Measurements from ENCODE around the gene ZNF501. TPM values are rescaled to one million over a fixed set of nuclear protein-coding genes. Genes with fewer than 3 reads are reported as not detected.

ZNF501 gene
- total RNA-seq = 10.6 TPM

DNA sequence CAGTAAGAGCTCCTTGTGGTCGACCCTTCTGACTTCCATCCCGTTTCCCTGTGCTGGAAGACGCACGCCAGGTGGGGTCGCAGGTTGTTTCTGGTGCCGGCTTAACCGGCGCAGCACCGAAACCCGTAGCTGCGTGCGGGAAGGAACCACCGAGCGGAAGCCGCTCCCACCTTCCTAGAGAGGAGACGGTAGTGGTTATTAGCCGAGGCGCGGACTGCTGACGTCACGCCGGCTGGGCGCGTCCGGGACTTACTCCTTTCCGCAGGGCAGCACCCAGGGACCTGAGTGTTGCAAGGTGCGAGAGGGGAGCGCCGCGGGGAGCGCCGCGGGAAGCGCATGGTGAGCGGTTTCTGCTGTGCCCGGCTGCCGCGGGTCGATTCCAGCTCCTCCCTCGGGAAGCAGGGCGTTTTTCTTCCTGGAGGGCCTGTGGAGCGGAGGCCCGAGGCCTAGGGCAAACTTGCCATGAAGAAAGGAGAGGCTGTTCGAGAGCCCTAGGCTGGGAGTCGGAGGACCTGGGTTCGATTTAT is at the start of gene ZNF501:
Gene ZNF501 (plus strand): TSS at position 252 of the 527 bp plus-strand sequence. CDS start 4,787 bp downstream, outside the sequence.
- DNase-seq = peak; percentile 96

DNA sequence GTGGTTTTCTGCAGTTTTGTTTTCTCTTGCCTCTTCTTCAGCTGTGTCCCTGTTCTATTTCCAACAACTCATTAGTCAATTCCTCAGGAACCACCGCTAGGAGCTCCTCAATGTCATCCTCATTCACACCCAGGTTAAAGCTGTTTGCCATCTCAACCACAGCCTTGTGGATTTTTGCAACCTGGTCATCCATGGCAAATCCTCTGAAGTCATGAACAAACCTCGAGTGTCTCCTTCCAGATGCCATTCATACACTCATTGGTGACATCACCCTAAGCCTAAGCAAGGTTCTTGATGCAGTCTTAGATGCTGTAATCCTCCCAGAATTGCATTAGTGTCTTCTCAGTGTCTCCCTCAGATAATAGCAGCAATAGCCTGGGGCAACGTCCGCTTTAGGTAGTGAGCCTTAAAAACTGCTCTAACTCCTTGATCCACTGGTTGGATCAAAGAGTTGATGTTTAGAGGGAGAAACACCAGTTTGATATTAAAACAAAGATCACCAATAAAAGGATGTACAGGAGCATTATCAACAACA is 48.4 kb upstream of the ZNF501 start:
- no peak for DNase-seq

DNA sequence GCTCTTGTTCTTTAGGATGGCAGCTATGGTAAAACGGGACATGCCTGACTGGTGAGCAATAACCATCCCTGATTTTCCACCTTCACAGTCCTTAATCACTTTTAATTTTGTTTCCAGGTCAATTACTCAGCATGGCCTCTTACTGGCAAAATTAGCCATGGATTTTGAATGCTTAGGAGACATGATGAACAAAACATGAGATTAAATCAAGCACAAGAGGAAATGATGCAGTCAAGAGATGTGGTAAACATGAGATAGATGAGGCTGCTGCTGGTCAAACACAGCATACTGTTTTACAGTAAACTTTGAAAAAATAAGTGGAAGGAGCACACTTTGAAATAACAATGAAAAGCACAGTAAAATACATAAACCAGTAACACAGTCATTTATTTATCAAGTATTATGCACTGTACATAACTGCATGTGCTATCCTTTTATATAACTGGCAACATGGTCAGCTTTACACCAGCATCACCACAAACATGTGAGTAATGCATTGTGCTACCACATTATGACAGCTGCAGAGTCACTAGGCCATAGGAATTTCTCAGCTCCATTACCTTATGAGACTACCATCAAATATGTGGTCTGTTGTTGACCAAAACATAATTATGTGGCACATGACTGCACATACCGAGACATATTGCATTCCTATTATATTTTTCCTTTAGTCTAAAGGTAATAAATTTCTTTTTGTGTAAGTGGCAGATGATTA is 47.1 kb upstream of the ZNF501 start:
- no peak for DNase-seq

DNA sequence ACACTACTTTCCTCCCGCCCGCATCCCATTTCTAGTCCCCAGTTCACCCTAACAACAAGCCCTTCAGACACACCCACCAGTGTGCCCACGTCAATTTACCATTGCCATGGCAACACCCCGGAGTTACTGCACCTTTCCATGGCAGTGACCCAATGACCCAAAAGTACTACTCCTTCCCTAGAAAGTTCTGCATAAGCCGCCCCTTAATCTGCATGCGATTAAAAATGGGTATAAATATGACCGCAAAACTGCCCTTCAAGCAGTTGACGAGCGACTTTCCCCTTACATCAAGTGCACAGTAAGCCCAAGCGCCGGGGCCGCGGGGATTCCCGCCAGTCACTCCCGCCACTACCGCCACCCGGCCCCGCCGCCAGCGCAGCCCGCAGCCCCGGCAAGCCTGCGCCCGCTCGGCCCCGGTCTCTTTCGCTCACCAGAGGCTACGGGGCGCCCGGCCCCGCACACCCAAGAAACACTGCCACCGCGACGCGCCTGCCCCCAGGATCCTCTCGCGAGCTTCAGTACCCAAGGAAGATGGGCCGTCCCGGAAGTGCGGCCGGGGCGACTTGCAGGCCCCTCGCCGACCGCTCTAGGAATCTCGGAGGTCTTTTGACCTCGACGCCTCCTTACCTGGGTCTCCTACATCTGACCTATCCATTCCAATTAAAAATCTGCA is 44.2 kb upstream of the ZNF501 start:
- DNase-seq = peak; percentile 89

DNA sequence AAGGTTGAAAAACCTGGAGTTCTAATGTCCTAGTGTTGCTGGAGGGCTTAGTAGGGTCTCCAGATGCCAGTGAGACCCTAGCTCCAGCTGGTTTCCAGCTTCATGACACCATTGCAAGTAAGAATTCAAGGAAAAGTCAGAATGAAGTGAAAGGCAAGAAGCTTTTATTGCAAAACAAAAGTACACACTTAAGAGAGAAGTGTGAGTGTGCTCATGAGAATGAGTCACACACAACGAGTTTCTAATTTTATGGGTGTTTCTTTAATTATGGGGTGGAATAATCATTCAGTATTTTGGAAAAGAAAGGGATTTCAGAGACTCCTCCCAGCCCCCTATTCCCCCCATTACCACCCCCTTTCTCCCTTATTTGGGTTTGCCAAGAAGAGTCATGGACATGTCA is 41.5 kb upstream of the ZNF501 start:
- DNase-seq = no peak

DNA sequence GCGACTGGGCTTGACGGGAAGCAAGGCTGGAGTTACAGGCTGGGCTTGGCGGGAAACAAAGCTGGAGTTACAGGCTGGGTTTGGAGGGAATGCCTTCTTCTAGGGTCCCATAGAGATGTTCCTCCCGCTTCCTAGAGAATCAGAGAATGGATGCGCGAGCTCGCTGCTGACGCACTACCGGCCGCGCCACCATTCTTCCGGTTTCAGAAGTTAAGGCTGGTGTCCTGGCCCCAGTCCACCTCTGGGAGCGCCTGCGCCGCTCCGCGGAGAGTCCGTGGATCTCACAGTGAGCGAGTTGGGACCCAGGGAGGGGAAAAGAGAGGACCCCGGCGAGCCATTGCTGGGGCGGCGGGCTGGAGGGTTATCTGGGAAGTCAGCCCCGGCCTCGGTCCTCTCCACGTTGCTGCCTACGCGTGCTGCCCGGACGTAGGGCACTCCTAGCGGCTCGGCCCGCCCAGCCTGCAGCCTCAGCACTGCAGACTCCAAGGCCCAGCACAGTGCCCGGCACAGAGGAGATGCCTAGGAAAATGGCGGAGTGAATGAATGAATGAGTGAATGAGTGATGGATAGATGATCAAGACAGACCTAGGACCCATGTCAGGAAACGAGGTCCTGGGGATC is 16.9 kb upstream of the ZNF501 start, which contains the start of gene ZNF502:
Gene ZNF502 (plus strand): TSS at position 206 of the 621 bp plus-strand sequence. CDS start 7,602 bp downstream, outside the sequence.
- DNase-seq = peak; percentile 97

DNA sequence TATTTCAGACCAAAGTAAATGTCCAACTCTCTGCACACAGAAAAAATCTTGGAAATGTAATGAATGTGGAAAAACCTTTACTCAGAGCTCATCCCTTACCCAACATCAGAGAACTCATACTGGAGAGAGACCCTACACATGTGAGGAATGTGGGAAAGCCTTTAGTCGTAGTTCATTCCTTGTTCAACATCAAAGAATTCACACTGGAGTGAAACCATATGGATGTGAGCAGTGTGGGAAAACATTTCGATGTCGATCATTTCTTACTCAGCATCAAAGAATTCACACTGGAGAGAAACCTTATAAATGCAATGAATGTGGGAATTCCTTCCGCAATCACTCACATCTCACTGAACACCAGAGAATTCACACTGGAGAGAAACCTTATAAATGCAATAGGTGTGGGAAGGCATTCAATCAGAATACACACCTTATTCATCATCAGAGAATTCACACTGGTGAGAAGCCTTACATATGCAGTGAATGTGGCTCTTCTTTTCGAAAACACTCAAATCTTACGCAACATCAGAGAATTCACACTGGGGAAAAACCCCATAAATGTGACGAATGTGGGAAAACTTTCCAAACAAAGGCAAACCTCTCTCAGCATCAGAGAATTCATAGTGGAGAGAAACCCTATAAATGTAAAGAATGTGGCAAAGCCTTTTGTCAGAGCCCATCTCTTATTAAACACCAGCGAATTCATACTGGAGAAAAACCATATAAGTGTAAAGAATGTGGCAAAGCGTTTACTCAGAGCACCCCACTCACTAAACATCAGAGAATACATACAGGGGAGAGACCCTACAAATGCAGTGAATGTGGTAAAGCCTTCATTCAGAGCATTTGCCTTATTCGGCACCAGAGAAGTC is 8.0 kb upstream of the ZNF501 start:
- no peak for DNase-seq

DNA sequence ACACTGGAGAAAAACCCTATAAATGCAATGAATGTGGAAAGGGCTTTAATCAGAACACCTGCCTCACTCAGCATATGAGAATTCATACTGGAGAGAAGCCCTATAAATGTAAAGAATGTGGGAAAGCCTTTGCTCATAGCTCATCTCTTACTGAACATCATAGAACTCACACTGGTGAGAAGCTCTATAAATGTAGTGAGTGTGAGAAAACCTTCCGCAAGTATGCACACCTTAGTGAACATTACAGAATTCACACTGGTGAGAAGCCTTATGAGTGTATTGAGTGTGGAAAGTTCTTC is 7.4 kb upstream of the ZNF501 start:
- no peak for DNase-seq

DNA sequence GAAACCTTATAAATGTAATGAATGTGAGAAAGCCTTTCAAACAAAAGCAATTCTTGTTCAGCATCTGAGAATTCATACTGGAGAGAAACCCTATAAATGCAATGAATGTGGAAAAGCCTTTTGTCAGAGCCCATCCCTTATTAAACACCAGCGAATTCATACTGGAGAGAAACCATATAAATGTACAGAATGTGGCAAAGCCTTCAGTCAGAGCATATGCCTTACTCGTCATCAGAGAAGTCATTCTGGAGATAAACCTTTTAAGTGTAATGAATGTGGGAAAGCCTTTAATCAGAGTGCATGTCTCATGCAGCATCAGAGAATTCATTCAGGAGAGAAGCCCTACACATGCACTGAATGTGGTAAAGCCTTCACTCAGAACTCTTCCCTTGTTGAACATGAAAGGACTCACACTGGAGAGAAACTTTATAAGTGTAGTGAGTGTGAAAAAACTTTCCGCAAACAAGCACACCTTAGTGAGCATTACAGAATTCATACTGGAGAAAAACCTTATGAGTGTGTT is 5.3 kb downstream of the ZNF501 start:
- DNase-seq = no peak

DNA sequence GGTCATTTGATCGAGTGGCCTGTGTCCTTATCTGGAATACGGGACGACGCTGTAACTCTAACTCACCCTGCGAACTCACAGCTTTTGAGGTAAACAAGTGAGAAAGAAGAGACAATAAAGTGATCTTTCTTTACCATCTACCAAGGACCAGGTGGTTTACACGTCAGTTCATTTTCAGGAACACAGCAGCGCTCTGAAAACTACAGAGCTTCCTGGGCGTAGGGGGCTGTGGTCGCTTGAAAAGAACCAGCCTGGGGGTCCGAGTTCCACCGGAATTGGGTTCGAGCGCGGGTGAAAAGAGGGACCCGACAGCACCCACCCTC is 31.6 kb downstream of the ZNF501 start:
- DNase-seq = no peak

DNA sequence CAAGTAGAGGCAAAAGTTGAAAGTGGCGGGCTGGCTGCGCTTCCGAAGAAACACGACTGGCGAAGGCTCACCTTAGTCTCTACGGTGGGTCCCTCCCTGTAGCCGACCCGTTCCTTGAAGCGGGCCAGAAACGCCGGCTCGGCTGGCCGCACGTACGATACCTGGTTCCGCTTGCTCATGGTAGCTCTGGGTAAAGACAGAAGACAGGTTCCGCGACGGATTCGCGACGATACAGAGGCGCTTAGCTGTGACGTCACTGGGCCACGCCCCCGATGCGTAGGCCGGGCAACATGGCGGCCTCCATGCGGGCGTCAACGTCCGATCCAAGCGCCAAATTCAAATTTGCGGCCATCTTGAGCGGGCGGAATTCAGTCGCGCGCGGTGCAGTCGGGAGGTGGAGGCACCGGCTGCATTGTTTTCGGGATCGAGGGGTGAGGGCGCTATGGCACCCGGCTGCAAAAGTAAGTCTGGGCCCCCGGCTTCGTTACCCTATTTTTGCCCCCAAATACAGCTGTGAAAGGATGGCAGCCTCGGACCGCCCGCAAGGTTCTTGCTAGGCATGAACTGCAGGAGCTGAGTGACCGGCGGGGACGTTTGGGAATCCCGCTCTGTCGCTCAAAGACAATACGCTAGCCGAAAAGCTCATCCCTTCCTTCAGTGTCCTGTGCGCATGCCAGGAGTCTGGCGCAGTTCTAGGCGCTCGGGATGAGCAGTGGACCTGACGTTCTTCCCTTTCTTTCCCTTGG is 32.2 kb downstream of the ZNF501 start, which contains the start of the genes KIAA1143 and KIF15:
Gene KIAA1143 (minus strand): TSS at position 196 of the 746 bp plus-strand sequence. CDS start 17 bp downstream, at position 179.
Gene KIF15 (plus strand): TSS at position 371 of the 746 bp plus-strand sequence. CDS start 72 bp downstream, at position 443.
- peak; percentile 99 for DNase-seq

DNA sequence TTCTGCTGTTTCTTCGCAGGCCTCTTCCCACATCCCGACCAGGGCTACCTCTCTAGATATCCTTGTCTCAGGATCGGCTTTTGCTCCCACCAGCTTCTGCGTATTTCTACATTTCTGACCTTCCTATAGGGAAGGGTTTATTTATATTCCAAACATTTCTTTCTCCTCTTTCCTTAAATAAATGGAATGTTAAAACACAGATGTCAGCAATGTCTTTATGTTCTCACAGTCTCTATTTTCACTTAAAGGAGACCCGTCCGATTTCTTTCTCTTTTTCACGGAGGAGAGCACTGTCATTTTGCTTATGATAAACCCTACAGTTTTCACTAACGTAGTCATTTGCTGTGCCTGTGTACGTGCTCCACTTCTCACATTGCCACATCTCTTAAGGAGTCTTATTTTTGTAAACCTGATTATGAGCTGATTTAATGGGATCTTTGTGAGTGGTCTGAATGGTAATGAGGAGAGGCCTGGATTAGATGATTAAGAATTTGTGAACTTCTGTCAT is 32.8 kb downstream of the ZNF501 start:
- DNase-seq = no peak

DNA sequence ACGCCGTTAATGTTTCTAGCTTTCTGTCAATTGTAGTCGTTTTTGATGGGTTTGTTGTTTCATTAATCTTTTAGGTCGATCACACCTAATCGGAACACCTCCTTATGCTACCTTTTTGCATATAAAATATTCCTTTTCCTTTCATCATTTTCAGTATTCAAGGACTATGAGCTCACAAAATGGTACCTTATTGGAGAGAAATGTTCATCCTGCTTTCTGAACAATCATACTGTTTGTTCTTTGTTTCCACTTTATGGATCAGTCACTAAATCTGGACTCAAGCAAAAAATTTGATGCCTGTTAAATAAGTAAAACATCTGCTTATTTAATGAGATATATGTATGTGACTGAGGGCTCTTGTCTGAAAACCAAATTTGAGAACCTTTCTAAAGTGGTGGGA is 33.3 kb downstream of the ZNF501 start:
- no peak for DNase-seq

DNA sequence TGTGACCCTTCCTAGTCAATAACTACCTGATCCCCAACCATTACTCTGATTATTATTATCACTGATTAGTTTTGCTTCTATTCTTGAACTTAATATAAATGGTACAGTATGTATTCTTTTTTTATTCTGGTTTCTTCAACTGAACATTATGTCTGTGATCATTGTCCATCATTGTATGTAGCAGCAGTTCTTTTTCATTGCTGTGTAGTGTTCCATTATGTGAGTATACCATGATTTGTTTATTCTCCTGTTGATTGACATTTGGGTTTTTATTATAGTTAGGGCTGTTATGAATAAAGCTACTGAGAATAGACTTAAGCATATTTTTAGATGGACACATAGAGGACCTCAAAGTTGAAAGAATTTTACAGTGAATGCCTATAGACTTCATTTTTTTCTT is 34.8 kb downstream of the ZNF501 start:
- DNase-seq = no peak

DNA sequence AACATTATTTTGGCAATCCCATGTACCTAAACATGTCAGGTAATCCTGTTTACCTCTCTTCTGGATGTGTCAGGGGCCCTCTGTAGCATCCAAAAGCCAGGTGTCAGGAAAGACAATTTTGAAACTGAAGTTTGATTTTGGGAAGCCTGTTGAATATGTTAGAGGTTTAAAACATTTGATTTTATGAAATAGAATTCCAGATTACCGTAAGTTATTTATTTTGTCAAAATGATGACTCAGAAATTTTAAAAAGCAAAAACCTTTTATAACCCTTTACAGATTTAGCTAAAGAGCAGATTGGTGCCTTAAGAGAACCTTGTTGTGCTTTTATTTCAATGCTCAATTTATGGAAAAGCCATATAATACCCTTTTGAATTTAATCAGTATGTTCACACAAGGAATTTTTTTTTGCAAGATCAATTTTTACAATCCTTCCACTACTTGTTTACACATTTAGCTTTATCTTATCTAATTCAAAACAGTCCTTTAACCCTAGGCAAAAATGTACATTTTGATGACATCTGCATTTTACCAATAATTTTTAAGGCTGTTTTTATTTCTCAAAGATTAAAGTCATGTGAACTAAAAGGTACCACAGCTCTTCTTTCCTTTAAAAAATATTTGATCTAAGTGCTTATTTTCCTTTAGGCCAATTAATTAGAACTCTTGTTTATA is 42.1 kb downstream of the ZNF501 start:
- DNase-seq = no peak

DNA sequence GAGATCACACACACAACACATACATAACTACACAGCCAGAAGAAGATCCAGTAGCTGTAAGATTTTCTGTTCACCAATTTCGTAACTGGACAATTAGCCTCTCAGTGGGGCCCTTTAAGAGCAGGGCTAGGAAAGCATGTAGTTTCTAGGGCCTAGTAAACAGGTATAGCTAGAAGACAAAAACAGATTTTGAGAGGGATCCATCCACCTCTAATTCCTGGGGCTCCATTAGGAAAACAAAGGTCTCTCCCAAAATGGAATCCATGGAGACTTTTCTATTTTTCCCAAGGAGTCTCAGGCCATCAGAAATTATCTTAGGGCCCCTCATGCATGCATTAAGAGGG is 42.6 kb downstream of the ZNF501 start:
- no peak for DNase-seq

DNA sequence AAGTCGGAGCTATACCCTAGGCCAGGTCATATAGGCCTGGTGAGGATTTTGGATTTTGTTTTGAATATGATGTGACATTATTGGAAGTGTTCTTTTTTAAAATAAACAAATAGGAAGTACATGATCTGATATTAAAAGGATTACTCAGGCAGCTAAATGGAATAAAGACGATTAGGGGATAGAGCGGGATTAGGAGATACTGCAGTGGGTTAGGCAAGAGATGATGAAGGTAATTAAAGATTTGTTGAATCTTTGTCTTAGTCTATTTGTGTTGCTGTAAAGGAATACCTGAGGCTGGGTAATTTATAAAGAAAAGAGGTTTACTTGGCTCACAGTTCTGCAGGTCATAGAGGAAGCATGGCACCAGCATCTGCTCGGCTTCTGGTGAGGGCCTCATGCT is 53.5 kb downstream of the ZNF501 start:
- no peak for DNase-seq
